HEK293T (cell line): Measurements from ENCODE around the gene PARD6B.

ENCODE experiments used
- ARNT ChIP-seq: fragments of 450-650 bp; IDR thresholded peaks from 2 replicates; pipeline ENCODE4 v1.6.1; 2017; ENCODE audit warnings: mild to moderate bottlenecking
- BHLHE40 ChIP-seq: fragments of 450-650 bp; IDR thresholded peaks from 2 replicates; pipeline ENCODE4 v1.6.1; 2016; ENCODE audit warnings: mild to moderate bottlenecking, moderate library complexity, borderline replicate concordance
- CTBP1 ChIP-seq: fragments of 450-650 bp; IDR thresholded peaks from 2 replicates; pipeline ENCODE4 v1.6.1; 2016; ENCODE audit warnings: borderline replicate concordance
- ELF4 ChIP-seq: fragments of 450-650 bp; IDR thresholded peaks from 2 replicates; pipeline ENCODE4 v1.6.1; 2017; ENCODE audit warnings: antibody characterized with exemption
- FOXA1 ChIP-seq: fragments of 450-650 bp; IDR thresholded peaks from 2 replicates; pipeline ENCODE4 v1.6.1; 2016; ENCODE audit warnings: mild to moderate bottlenecking
- FOXM1 ChIP-seq: fragments of 450-650 bp; IDR thresholded peaks from 2 replicates; pipeline ENCODE4 v1.6.1; 2017; ENCODE audit warnings: mild to moderate bottlenecking, borderline replicate concordance
- HDGF ChIP-seq: fragments of 450-650 bp; IDR thresholded peaks from 2 replicates; pipeline ENCODE4 v1.6.1; 2017; ENCODE audit warnings: antibody characterized with exemption, borderline replicate concordance
- L3MBTL2 ChIP-seq: fragments of 450-650 bp; conservative IDR thresholded peaks from 2 replicates; pipeline ENCODE4 v1.6.1; 2016; ENCODE audit warnings: mild to moderate bottlenecking
- SP1 ChIP-seq: fragments of 450-650 bp; IDR thresholded peaks from 2 replicates; pipeline ENCODE4 v1.6.1; 2017
- TARDBP ChIP-seq: fragments of 450-650 bp; IDR thresholded peaks from 2 replicates; pipeline ENCODE4 v1.6.1; 2016
- ZNF384 ChIP-seq: fragments of 450-650 bp; IDR thresholded peaks from 2 replicates; pipeline ENCODE4 v1.6.1; 2016

DNA sequence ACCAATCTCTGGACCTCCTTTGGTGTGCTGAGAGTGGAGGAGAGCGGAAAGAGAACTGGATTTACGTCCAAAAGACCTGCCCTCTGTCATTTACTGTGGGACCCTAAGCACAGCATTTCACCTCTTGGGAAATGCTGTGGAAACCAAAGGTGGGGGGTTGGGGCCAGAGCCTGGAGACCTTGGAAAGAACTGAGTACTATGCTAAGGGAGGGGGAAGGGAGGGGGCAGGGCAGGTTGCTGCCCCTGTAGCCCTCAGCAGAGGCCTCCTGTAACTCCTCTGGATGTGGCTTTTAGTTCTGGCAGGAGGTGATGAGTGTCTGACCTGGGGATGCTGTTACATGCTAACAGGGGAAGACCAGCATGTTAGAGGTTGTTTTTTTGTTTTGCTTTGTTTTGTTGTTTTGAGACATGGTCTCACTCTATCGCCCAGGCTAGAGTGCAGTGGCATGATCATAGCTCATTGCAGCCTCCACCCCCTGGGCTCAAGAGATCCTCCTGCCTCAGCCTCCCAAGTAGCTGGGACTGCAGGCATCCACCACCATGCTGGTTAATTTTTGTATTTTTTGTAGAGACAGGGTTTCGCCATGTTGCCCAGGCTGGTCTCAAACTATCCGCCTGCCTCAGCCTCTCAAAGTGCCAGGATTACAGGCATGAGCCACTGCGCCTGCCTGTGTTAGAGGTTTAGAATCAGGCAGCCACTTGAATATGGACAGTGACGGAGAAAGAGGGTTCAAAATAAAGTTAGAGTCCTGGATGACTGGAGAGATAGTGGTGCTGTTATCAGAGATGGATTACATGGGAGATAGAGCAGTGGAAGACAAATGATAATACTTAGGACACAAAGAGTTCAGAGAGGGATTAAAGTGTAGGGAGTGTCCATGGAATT, 18.4 kb upstream of the PARD6B start:
- TF ChIP-seq SP1 (no peak), BHLHE40 (no peak), TARDBP (no peak), FOXA1 (no peak), CTBP1 (no peak), HDGF (no peak), ELF4 (no peak), ZNF384 (no peak), FOXM1 (no peak), L3MBTL2 (no peak), ARNT (no peak)
